Transverse colon (tissue), 3 donors: ENCODE data around the gene MRPS10.

Source experiments
- EP300 ChIP-seq: sonication (generic); formaldehyde crosslinking; IDR thresholded peaks from one replicate; pipeline ENCODE4 v1.6.1; 2017; ENCODE audit warnings: antibody characterized with exemption, low read depth
- POLR2A ChIP-seq: fragments of 450-650 bp; IDR thresholded peaks from one replicate; pipeline ENCODE4 v1.6.1; 2016; ENCODE audit warnings: antibody characterized with exemption, mild to moderate bottlenecking, moderate library complexity
- TF ChIP-seq, protein P1 (sequence below), 5 experiments: fragments of 200-600 bp in 3 of 5; fragments of 450-650 bp in 2 of 5; sonication (generic) in 3 of 5; IDR thresholded peaks; 1 replicate in 2 of 5; 2 replicates in 3 of 5; pipeline ENCODE4 v1.5.1; 2016 to 2017; ENCODE audit warnings: antibody characterized with exemption in 5 of 5, inconsistent platforms in 3 of 5, mild to moderate bottlenecking in 2 of 5, moderate library complexity in 1 of 5

DNA sequence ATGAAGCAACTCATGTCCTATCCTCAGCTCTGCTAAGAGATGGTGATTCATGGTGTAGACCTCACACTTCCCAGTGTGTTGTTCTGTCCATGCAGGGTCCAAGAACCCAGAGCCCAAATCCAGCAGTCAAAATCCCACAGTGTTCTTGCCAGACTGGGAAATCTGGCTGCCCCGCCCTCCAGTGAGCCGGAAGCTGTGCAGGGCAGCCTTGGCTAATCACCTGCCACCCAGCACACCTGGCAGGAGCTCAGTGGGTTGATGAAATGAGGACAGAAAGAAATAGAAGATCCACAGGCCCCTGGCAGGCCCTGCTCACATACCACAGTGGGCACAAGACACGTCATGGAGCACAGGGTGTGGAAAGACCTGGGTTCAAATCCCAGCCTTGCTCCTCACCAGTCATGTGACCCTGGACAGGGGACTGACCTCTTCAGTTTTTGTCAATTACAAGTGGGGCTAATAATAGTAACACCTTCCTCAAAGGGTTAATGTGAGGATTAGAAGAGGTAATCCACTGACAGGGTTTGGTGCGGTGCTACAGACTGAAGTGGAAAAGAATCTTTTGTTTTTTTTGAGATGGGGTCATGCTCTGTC, 58.1 kb downstream of the MRPS10 start:
- TF ChIP-seq POLR2A: no peak
- TF ChIP-seq, protein P1, sequence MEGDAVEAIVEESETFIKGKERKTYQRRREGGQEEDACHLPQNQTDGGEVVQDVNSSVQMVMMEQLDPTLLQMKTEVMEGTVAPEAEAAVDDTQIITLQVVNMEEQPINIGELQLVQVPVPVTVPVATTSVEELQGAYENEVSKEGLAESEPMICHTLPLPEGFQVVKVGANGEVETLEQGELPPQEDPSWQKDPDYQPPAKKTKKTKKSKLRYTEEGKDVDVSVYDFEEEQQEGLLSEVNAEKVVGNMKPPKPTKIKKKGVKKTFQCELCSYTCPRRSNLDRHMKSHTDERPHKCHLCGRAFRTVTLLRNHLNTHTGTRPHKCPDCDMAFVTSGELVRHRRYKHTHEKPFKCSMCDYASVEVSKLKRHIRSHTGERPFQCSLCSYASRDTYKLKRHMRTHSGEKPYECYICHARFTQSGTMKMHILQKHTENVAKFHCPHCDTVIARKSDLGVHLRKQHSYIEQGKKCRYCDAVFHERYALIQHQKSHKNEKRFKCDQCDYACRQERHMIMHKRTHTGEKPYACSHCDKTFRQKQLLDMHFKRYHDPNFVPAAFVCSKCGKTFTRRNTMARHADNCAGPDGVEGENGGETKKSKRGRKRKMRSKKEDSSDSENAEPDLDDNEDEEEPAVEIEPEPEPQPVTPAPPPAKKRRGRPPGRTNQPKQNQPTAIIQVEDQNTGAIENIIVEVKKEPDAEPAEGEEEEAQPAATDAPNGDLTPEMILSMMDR (IDR thresholded peaks at IDR 0.05): no peak
- TF ChIP-seq EP300: no peak
